ENCODE measurements around the gene ARHGAP40.
A peak's percentile ranks its signal among the peaks of the same experiment; 100 is the strongest.

The ARHGAP40 gene

DNA sequence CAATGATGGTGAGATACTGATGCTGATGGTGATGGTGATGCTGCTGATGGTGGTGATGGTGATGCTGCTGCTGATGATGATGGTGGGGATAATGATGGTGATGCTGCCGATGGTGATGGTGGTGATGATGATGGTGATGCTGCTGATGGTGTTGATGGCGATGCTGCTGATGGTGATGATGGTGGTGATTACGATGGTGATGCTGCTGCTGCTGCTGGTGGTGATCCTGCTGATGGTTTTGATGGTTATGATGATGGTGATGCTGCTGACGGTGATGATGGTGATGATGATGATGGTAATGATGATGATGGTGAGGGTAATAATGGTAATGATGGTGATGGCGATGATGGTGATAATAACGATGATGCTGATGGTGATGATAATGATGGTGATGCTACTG lies 50.0 kb downstream of the ARHGAP40 start:
- TF ChIP-seq, protein P1, sequence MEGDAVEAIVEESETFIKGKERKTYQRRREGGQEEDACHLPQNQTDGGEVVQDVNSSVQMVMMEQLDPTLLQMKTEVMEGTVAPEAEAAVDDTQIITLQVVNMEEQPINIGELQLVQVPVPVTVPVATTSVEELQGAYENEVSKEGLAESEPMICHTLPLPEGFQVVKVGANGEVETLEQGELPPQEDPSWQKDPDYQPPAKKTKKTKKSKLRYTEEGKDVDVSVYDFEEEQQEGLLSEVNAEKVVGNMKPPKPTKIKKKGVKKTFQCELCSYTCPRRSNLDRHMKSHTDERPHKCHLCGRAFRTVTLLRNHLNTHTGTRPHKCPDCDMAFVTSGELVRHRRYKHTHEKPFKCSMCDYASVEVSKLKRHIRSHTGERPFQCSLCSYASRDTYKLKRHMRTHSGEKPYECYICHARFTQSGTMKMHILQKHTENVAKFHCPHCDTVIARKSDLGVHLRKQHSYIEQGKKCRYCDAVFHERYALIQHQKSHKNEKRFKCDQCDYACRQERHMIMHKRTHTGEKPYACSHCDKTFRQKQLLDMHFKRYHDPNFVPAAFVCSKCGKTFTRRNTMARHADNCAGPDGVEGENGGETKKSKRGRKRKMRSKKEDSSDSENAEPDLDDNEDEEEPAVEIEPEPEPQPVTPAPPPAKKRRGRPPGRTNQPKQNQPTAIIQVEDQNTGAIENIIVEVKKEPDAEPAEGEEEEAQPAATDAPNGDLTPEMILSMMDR (IDR thresholded peaks at IDR 0.05; ENCODE audit: low read depth, low read length): no peak
- H3K4me3 ChIP-seq (ENCODE audit: low read depth, low read length): no peak overlapping the region

DNA sequence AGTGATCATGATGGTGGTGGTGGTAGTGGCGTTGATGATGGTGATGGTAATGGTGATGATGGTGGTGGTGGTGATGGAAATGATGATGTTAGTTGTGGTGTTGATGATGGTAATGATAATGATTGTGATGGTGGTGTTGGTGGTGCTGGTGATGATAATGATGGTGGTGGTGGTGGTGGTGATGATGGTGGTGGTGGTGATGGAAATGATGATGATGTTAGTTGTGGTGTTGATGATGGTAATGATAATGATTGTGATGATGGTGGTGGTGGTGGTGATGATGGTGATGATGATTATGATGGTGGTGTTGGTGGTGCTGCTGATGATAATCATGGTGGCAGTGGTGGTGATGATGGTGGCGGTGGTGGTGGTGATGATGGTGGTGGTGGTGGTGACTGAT lies 51.4 kb downstream of the ARHGAP40 start:
- TF ChIP-seq, protein P1 (IDR thresholded peaks at IDR 0.05; ENCODE audit: low read depth, low read length): no peak
- H3K4me3 ChIP-seq (ENCODE audit: low read depth, low read length): no peak overlapping the region

DNA sequence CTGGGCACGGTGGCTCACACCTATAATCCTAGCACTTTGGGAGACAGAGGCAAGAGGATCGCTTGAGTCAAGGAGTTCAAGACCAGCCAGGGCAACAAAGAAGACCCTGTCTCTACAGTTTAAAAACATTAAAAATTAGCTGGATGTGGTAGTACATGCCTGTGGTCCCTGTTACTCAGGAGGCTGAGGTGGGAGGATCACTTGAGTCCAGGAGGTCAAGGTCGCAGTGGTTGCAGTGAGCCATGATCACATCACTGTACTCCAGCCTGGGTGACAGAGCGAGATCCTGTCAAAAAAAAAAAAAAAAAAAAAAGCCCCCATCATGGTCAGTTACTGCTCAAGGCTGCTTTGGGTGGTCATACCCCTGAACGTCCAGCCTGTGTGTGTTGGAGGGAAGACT lies 55.8 kb downstream of the ARHGAP40 start:
- no peak overlapping the region for H3K4me3 ChIP-seq (ENCODE audit: low read depth, low read length)
- TF ChIP-seq, protein P1 (IDR thresholded peaks at IDR 0.05; ENCODE audit: low read depth, low read length): no peak

DNA sequence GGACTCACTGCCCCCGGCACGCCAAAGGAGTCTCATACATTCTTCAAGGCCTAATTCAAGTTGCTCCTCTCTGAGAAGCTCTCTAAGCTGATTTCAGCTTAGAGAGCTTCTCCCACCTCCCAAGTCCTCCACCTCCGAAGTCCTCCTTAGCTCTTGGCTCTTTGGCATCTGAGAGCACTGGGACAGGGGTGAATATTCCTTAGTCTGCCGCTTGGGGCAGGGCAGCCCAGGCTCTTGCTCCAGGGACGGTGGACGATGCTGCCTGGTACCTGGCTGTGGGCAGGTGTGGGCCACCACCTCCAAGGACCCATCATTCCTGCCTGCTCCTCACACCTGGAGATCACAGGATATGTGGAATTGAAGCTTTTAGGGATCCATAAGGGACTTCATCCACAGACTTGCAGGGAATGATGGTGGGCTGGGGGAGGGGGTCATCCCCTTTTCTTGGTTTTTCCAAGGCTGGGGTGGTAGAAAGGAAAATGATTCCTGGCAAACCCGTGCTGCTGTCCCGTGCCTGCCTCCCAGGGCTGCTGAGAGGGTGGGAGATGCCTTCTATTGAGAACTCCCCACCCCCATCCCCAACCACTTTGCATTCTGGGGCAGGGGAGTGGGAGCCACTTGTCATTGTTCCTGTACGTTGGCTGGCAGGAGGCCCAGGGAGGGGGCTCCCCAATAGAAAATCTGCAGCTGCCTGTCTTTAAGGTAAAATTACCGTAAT lies 57.4 kb downstream of the ARHGAP40 start:
- TF ChIP-seq, protein P1 (IDR thresholded peaks at IDR 0.05; ENCODE audit: low read depth, low read length): peak; percentile 47
- H3K4me3 ChIP-seq (ENCODE audit: low read depth, low read length): no peak overlapping the region

DNA sequence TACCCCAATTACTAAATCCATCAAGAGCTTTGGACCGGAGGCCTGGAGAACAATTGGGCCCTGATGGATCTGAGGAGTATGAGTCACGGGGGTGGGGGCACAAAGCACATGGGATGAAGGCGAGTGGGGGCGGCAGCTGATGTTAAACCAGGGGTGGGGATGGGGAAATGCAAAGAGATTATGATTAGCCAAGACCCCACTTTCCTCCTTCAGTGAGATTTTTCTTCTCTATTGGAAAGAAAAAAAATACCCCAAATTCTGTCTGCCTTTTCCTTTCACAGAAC lies 57.9 kb downstream of the ARHGAP40 start:
- TF ChIP-seq, protein P1 (IDR thresholded peaks at IDR 0.05; ENCODE audit: low read depth, low read length): no peak

DNA sequence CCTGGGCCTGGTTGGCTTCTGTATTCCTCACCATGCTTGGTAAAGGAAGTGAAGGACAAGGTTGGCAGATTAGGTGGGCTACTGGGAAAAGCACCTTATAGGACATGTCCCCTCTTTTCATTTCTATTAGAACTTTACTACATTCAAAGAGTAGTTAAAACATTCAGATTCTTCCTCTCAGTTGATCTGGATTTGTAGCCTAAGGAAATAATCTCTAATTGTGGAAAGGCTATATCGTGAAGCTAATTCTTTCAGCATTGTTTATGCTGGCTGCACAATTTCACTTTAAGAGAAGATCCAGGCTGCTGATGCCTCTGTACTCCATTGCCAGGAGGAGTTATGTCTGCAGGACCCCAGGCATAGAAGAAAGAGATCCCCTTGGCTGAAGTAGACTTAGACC lies 58.8 kb downstream of the ARHGAP40 start:
- TF ChIP-seq, protein P1 (IDR thresholded peaks at IDR 0.05; ENCODE audit: low read depth, low read length): no peak
- no peak overlapping the region for H3K4me3 ChIP-seq (ENCODE audit: low read depth, low read length)

More for the DNA sequence above, 57.9 kb downstream of the ARHGAP40 start:
- no peak overlapping the region for H3K4me3 ChIP-seq (ENCODE audit: low read depth, low read length)

DNA sequence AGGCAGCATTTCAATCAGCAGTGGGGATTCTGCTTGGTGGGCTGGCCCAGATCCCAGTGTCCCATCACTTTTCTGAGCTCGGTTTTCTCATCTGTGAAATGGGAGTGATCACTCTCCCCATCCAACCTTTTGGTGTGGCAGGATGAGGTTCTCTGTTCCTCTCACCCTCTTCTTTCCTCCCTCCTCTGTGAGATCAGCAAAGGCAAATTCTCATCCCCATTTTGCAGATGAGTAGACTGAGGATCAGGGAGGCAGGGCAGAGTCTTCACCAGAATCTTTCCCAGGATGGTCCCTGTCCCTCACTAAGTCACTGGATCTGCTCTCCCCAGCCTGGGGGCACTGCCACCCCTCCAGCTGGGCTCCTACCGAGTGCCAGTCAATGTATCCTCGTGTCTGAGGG lies 62.1 kb downstream of the ARHGAP40 start:
- TF ChIP-seq, protein P1 (IDR thresholded peaks at IDR 0.05; ENCODE audit: low read depth, low read length): no peak
- H3K4me3 ChIP-seq (ENCODE audit: low read depth, low read length): no peak overlapping the region

Measured in WI38 (cell line).